ENCODE results near the gene PDLIM7.

DNA sequence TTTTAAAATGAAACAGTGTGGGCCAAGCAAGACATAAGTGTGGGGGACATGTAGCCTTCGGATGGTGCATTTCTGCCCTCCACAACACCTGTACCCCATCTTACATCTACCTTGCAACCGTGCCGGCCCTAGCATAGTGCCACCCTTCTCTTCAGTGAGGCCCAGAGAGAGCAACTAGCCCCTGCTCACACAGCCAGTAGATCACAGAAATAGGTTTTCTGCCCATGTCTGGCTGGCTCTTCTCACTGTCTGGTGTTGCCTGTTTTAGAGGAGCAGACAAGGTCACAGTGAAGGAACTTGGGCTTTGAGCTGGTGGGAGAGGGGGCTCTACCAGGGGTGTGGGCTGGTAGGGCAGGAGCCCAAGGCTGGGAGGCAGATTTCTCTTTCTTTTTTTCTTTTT, 11.1 kb downstream of the PDLIM7 start:
- TF ChIP-seq EZH2 (optimal IDR thresholded peaks at IDR 0.05; ENCODE audit: low read depth, low read length), result no peak
- TF ChIP-seq, protein P1, sequence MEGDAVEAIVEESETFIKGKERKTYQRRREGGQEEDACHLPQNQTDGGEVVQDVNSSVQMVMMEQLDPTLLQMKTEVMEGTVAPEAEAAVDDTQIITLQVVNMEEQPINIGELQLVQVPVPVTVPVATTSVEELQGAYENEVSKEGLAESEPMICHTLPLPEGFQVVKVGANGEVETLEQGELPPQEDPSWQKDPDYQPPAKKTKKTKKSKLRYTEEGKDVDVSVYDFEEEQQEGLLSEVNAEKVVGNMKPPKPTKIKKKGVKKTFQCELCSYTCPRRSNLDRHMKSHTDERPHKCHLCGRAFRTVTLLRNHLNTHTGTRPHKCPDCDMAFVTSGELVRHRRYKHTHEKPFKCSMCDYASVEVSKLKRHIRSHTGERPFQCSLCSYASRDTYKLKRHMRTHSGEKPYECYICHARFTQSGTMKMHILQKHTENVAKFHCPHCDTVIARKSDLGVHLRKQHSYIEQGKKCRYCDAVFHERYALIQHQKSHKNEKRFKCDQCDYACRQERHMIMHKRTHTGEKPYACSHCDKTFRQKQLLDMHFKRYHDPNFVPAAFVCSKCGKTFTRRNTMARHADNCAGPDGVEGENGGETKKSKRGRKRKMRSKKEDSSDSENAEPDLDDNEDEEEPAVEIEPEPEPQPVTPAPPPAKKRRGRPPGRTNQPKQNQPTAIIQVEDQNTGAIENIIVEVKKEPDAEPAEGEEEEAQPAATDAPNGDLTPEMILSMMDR (IDR thresholded peaks at IDR 0.05; ENCODE audit: low read length), result no peak

Measured in MM.1S (cell line).